ENCODE measurements around the gene SHROOM4. TPM values are rescaled to one million over a fixed set of nuclear protein-coding genes. Genes with fewer than 3 reads are reported as not detected.

The SHROOM4 gene
- total RNA-seq, 1 donor: 0.43 TPM

DNA sequence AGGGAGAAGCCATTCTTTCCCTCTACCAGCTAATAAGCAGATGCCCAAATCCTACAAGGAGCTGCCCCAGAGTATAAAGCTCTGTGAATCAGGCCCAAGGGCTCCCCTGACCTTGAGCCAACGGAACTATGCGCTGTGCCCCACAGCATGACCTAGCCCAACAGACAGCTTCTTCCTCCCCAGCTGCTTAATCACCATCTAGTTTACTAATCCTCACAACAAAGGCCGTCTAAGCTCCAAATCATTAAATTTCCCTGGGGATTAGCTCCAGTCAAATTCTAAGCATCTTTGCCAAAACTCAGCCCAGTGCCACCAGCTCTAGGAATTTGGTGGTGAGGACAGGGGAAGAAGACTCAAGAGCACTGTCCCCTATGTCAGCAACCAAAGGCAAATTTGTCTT is 113.1 kb downstream of the SHROOM4 start:
- TF ChIP-seq, protein P1, sequence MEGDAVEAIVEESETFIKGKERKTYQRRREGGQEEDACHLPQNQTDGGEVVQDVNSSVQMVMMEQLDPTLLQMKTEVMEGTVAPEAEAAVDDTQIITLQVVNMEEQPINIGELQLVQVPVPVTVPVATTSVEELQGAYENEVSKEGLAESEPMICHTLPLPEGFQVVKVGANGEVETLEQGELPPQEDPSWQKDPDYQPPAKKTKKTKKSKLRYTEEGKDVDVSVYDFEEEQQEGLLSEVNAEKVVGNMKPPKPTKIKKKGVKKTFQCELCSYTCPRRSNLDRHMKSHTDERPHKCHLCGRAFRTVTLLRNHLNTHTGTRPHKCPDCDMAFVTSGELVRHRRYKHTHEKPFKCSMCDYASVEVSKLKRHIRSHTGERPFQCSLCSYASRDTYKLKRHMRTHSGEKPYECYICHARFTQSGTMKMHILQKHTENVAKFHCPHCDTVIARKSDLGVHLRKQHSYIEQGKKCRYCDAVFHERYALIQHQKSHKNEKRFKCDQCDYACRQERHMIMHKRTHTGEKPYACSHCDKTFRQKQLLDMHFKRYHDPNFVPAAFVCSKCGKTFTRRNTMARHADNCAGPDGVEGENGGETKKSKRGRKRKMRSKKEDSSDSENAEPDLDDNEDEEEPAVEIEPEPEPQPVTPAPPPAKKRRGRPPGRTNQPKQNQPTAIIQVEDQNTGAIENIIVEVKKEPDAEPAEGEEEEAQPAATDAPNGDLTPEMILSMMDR (IDR thresholded peaks at IDR 0.05; ENCODE audit: insufficient read depth, low read depth, low read length): no peak
- no peak for DNase-seq (ENCODE audit: low read depth)

DNA sequence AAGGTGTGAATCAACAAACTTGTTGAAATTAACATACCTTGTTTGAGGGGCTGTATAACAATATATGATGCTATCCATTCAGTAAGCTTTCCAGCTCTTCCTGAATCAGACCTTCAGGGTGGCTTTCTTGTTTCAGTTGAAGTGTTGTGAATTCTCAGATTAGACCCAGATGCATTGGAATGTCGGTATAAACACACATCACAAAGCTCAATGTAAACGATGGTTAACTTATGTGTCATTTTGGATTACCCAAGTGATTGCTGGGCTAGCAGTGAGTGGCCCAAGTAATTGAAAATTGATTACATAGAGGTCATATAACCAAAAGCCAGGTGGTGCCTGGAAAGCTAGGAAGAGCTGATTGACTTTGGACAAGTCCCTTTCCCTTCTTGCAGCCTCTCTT is 115.0 kb downstream of the SHROOM4 start:
- no peak for DNase-seq (ENCODE audit: low read depth)
- TF ChIP-seq, protein P1 (IDR thresholded peaks at IDR 0.05; ENCODE audit: insufficient read depth, low read depth, low read length): no peak
- H3K4me3 ChIP-seq (ENCODE audit: low read depth, low read length): no peak overlapping the region

More for the DNA sequence above, 113.1 kb downstream of the SHROOM4 start:
- no peak overlapping the region for H3K4me3 ChIP-seq (ENCODE audit: low read depth, low read length)

DNA sequence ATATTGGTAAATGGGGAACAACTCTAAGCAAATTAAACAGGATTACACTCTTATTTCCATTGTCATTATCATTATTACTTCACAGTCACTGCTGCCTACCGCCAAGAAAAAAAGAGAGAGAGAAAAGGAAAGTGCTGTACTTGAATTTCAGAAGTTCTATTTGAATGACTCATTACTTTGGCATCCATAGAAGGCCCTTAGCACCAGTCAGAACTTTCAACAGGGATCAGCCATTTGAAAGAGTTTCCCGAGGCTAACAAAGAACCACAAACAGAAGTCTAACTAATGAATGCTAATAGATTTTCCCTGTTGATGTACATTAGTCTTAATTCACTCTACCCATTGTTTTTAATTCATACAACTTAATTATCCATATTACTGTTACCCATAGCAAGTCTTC is 116.3 kb downstream of the SHROOM4 start:
- peak; percentile 30 for DNase-seq (ENCODE audit: low read depth)
- H3K4me3 ChIP-seq (ENCODE audit: low read depth, low read length): no peak overlapping the region
- TF ChIP-seq, protein P1 (IDR thresholded peaks at IDR 0.05; ENCODE audit: insufficient read depth, low read depth, low read length): no peak

DNA sequence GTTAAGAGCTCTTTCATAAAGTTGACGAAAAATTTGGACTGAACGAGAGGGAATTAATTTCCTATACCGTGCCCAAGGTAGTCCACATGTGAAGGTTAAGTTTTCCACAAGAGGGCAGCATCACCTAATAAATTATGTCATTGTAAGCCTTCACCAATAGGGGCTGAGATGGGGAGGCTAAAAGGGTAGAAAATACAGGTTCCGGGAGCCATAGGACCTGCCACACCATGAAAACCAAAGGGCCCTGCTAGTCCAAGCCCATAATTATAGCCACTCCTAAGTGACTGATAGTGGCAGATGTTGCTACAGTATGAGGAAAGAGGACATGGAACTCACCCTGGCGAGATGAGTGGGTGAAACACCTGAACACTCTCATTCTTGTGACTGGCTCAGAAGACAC is 122.2 kb downstream of the SHROOM4 start:
- TF ChIP-seq, protein P1 (IDR thresholded peaks at IDR 0.05; ENCODE audit: insufficient read depth, low read depth, low read length): peak; percentile 52
- DNase-seq (ENCODE audit: low read depth): peak; percentile 32

DNA sequence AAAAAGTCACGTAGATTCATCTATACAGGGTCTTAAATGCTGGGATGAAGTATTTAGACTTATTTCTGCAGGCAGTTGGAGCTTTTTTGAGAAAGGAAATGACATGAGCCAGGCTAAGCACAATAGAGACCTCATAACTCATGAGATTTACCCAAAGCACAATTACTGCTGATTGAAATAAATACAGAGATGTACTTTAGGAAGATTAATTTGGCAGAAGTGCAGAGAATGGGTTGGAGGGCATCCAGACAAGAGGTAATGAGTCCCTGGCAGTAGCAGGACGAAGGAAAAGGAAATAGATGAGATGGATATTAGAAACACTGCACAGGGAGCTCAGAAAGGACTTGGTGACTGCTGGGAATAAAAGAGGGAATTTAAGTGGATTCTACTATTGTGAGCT is 129.1 kb downstream of the SHROOM4 start:
- TF ChIP-seq, protein P1 (IDR thresholded peaks at IDR 0.05; ENCODE audit: insufficient read depth, low read depth, low read length): no peak
- DNase-seq (ENCODE audit: low read depth): no peak
- H3K4me3 ChIP-seq (ENCODE audit: low read depth, low read length): no peak overlapping the region

More for the DNA sequence above, 122.2 kb downstream of the SHROOM4 start:
- no peak overlapping the region for H3K4me3 ChIP-seq (ENCODE audit: low read depth, low read length)

DNA sequence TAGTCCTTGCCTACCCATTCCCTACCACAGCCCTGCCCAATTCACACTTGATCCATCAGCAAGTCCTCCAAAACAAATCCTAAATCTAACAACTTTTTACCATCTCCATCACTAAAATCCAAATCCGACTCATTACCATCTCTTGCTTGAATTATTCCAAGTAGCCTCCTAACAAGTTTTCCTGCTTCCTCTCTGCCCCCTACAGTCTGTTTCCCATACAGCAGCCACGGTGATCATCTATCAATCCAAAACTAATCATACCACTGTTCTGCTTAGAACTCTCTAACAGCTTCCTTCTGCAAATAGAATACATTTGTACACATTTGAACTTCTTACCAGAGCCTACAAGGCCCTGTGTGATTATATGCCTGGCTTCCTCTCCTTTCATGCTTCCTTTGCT is 133.0 kb downstream of the SHROOM4 start:
- TF ChIP-seq, protein P1 (IDR thresholded peaks at IDR 0.05; ENCODE audit: insufficient read depth, low read depth, low read length): no peak
- DNase-seq (ENCODE audit: low read depth): no peak
- no peak overlapping the region for H3K4me3 ChIP-seq (ENCODE audit: low read depth, low read length)

DNA sequence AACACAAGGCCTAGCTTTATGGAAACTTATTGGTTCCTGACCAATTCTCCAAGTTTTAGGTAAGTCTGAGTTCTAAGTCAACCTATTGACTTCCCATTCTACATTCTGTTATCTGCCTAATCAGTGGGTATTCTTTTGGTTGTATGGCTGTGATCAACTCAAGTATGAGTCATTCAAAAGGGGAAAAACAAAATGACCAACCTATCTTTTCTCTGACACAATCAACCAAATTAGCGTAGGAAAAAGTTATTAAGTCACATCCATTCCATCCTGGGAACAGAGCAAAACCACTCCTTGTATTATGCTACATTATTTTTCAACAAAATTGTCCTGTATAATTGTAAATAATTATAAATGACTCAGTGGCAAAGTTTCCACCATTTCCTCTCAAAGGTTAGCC is 136.2 kb downstream of the SHROOM4 start:
- no peak overlapping the region for H3K4me3 ChIP-seq (ENCODE audit: low read depth, low read length)
- TF ChIP-seq, protein P1 (IDR thresholded peaks at IDR 0.05; ENCODE audit: insufficient read depth, low read depth, low read length): no peak
- DNase-seq (ENCODE audit: low read depth): no peak
